Effector memory CD8-positive, alpha-beta T cell (primary cell): Measurements from ENCODE around the gene SPAG8.

Source experiments
- ATAC-seq: fragments of 150-1000 bp; cut with Tn5 transposase; replicated peaks from 2 replicates; pipeline ENCODE4 v1.10.0; 2021; ENCODE audit warnings: mild to moderate bottlenecking, moderate library complexity
- DNase-seq, 3 experiments: peaks; one replicate each; pipeline ENCODE4 v3.0.0; 2021
- H3K27ac Mint-ChIP-seq, 2 donors: one replicate each; pipeline ENCODE4 v1.8.0; 2022; ENCODE audit warnings: mild to moderate bottlenecking in 2 of 2, mixed read lengths in 2 of 2, moderate library complexity in 2 of 2
- H3K27me3 Mint-ChIP-seq, 2 donors: one replicate each; pipeline ENCODE4 v1.8.0; 2022; ENCODE audit warnings: mixed read lengths in 2 of 2
- H3K36me3 Mint-ChIP-seq: one replicate; pipeline ENCODE4 v1.8.0; 2022; ENCODE audit warnings: mild to moderate bottlenecking, moderate library complexity, mixed read lengths; ENCODE audit not compliant: insufficient read depth
- H3K4me1 Mint-ChIP-seq, 2 donors: one replicate each; pipeline ENCODE4 v1.8.0; 2022; ENCODE audit warnings: low read depth in 2 of 2, mixed read lengths in 2 of 2
- H3K4me3 Mint-ChIP-seq, 2 donors: one replicate each; pipeline ENCODE4 v1.8.0; 2022; ENCODE audit warnings: mild to moderate bottlenecking in 2 of 2, mixed read lengths in 2 of 2, moderate library complexity in 2 of 2
- H3K9me3 Mint-ChIP-seq, 2 donors: one replicate each; pipeline ENCODE4 v1.8.0; 2022; ENCODE audit warnings: mixed read lengths in 2 of 2

The SPAG8 gene

DNA sequence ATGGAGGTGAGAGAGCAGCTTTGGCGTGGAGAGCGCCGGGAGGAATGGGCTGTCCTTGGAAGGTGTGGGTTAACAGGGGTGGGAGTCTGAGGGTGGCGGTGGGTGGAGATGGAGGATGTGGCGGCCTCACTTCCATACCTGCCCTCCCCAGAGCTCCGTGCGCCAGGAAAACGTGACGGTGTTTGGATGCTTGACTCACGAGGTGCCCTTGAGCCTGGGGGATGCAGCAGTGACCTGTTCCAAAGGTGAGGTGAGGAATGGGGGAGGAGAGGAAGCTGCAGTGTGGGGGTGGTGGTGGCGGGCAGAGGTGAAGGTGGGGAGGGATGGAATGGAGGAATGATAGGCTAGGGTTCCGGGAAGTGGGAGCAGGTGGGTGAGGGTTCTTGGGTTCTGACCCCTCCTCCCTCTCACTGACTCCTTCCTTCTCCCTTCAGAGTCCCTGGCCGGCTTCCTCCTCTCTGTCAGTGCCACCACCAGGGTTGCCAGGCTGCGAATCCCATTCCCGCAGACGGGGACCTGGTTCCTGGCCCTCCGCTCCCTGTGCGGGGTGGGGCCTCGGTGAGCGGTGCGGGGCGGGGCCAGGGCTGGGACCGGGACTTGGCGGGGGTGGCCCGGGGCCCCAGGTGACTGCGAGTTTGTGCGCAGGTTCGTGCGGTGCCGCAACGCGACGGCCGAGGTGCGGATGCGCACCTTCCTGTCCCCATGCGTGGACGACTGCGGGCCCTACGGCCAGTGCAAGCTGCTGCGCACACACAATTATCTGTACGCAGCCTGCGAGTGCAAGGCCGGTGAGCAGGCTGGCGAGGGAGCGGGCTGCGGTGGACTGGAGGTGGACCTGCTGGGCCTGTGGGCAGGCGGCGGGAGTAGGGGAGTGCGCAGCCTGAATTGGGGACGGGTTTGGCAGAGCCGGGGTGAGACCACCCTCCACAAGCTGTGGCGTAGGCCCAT, 34.0 kb upstream of the SPAG8 start:
- H3K4me1 Mint-ChIP-seq: peaks cover 11 to 14% of the 10 kb centered on the region in 2 donors
- DNase-seq: no peak
- no peak for ATAC-seq
- no peaks in the 10 kb centered on the region for H3K9me3 Mint-ChIP-seq
- peaks cover 6% of the 10 kb centered on the region for H3K36me3 Mint-ChIP-seq
- peak overlapping the region in 1 of 2 donors; percentile 51 for H3K4me3 Mint-ChIP-seq
- H3K27me3 Mint-ChIP-seq: no peaks in the 10 kb centered on the region
- peak overlapping the region in 1 of 2 donors; percentile 76 for H3K27ac Mint-ChIP-seq

DNA sequence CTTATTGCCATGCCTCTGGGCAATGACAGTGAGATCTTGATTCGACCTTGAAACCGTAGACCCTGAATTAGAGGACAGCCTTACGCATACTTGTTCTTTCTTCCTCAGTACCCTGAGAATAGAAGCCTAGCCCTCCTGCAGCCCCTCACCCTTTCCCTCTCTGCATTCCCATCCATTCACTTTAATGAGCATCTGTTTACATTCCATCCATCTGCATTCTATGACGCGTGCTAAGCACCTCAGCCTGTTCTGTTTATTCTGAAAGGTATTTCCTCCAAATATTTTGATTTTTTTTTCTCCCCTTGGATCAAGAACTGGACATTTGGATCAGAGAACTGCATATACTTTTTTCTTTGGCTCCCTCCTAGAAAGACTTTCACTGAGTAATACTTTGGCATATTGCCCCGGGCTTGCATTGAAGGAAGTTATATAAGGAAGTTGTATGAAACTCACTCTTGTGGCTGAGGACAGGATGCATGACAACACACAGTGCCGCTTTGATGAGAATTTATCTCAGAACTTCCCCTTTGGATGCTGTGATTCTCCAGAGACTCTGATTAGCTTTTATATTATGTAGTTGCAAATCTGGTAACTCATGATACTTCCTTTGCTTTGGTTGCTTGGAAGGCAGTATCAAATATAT, 32.7 kb upstream of the SPAG8 start:
- peak overlapping the region; percentile 5 to 76 for H3K27ac Mint-ChIP-seq
- peaks cover 14% of the 10 kb centered on the region in 2 donors for H3K4me1 Mint-ChIP-seq
- peaks cover 0 to 7% of the 10 kb centered on the region in 2 donors for H3K27me3 Mint-ChIP-seq
- peaks cover 6% of the 10 kb centered on the region for H3K36me3 Mint-ChIP-seq
- H3K4me3 Mint-ChIP-seq: no peak overlapping the region
- peak in 1 of 3 experiments; percentile 35 for DNase-seq
- H3K9me3 Mint-ChIP-seq: no peaks in the 10 kb centered on the region
- ATAC-seq: peak; percentile 89

DNA sequence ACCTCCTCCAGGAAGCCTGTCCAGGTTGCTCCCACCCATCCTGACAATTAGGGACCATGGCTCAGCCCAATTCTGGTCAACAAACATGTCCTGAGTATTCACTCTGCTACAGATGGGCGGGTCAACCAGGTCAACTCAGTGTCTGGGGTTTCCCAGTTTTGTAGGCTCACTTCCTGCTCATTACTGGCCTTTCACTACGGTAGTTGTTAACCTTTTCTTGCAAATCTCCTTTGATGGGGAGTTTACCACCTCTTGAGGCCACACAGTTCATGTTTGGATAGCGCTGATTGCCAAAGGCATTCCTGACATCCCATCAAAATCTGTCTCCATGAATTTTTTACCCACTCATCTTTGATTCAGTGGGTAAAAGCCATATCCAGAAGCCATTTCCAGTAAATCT, 30.7 kb upstream of the SPAG8 start:
- H3K27me3 Mint-ChIP-seq: peaks cover 0 to 7% of the 10 kb centered on the region in 2 donors
- ATAC-seq (no peak), DNase-seq (no peak)
- peaks cover 4% of the 10 kb centered on the region for H3K36me3 Mint-ChIP-seq
- no peak overlapping the region for H3K4me3 Mint-ChIP-seq
- no peaks in the 10 kb centered on the region for H3K9me3 Mint-ChIP-seq
- peaks cover 14% of the 10 kb centered on the region in 2 donors for H3K4me1 Mint-ChIP-seq
- H3K27ac Mint-ChIP-seq: no peak overlapping the region

DNA sequence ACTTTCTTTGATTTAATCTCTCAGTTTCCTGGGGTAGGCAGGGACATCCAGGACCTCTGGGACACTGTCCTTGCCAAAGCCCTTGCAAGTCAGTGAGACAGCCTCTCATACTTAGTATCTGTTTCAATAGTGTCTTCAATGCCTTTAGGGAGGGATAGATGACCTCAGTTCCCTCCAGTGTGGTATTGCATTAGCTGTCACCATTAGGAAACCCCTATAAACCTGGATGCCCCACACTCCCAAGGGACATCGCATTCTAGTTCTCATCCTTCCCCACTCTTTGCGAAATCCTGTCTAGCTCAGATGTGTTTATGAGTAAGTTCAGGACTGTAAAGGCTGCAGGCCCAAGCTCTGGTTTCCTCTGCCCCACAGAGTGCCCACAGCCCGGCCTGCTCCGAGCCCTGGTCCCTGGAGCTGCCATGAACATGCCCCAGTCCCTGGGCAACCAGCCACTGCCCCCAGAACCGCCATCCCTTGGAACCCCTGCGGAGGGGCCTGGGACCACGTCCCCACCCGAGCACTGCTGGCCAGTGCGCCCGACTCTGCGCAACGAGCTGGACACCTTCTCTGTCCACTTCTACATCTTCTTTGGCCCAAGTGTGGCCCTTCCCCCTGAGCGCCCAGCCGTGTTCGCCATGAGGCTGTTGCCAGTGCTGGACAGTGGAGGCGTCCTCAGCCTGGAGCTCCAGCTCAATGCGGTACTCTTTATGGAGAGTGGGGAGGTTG, 30.1 kb upstream of the SPAG8 start:
- Mint-ChIP-seq H3K27ac (no peak overlapping the region), H3K36me3 (peaks cover 4% of the 10 kb centered on the region), H3K27me3 (peaks cover 0 to 7% of the 10 kb centered on the region in 2 donors), H3K9me3 (no peaks in the 10 kb centered on the region), H3K4me3 (no peak overlapping the region), H3K4me1 (peaks cover 14% of the 10 kb centered on the region in 2 donors)
- no peak for DNase-seq
- ATAC-seq: no peak

DNA sequence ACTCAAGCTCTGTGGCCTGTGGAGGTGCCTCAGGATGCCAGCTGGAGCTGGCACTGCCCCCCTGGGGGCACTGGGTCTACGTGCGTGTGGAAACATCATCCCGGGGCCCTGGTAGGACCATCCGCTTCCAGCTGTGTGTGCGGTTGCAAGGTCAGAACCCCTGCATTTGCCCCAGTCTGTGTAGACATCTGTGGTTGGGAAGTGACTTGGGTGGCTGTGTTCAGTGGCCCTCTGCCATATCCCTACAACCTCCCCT, 29.5 kb upstream of the SPAG8 start:
- H3K4me3 Mint-ChIP-seq: no peak overlapping the region
- no peaks in the 10 kb centered on the region for H3K9me3 Mint-ChIP-seq
- DNase-seq (no peak), ATAC-seq (no peak)
- peaks cover 14% of the 10 kb centered on the region in 2 donors for H3K4me1 Mint-ChIP-seq
- no peak overlapping the region for H3K27ac Mint-ChIP-seq
- H3K36me3 Mint-ChIP-seq: peaks cover 6% of the 10 kb centered on the region
- H3K27me3 Mint-ChIP-seq: peaks cover 0 to 7% of the 10 kb centered on the region in 2 donors

DNA sequence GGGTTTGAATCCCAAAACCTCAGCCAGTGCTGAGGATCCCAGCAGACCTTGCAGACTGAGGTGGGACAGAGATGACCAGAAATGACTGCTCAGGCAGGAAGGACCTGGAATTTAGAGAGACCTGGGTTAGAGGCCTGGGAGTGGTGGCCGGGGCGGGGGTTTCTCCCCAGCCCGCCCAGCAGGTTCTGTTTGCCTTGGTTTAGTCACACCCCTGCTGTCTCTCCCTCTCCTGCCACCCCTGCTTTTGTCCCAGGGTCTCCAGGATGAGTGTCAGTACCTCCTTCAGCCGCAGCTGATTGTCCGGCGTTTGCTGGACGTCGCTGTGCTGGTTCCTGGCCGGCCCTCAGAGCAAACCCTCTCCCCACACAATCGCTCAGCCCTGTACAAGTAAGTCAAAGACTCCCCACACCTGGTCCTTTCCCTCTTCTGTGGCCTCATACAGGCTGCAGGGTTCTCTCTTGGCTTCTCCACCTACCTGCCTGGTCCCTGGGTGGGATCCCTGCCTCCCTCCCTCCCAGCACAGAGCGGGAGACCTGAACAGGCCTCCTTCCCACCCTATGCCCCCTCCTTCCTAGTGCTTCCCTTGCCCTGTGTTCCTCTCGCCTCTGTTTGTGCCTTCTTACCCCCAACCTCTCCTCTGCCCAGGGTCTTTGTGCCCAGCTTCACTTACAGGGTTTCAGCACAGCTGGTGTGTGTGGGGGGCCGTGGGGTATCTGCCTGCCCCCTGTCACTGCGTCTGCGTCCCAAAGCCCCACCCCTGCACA, 29.0 kb upstream of the SPAG8 start:
- no peak overlapping the region for H3K4me3 Mint-ChIP-seq
- H3K27ac Mint-ChIP-seq: no peak overlapping the region
- no peaks in the 10 kb centered on the region for H3K9me3 Mint-ChIP-seq
- H3K36me3 Mint-ChIP-seq: peaks cover 6% of the 10 kb centered on the region
- H3K27me3 Mint-ChIP-seq: peaks cover 0 to 7% of the 10 kb centered on the region in 2 donors
- H3K4me1 Mint-ChIP-seq: peaks cover 14% of the 10 kb centered on the region in 2 donors
- ATAC-seq: no peak
- DNase-seq: no peak

DNA sequence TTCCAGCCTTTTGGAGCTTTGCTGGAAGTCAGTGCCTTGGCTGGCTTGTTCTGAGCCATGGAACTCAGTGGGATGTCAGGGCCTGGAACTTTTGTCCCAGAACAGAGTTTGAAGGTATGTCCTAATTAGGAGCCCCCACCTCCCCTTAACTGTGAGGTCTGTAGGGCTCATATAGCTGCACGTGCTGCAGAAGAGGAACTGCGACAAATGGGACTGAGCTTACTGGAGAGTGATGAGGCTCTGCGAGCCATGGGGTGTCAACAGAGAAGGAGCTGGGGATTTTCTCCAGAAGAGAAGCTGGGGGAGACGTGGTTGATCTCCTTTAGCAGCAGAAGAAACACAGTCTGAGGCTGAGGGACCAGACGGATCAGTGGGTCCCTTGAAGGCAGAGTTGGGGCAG, 27.9 kb upstream of the SPAG8 start:
- DNase-seq (no peak), ATAC-seq (no peak)
- Mint-ChIP-seq H3K27ac (peak overlapping the region in 1 of 2 donors; percentile 5), H3K36me3 (peaks cover 4% of the 10 kb centered on the region), H3K9me3 (no peaks in the 10 kb centered on the region), H3K4me1 (peaks cover 5 to 8% of the 10 kb centered on the region in 2 donors), H3K4me3 (no peak overlapping the region), H3K27me3 (peaks cover 0 to 7% of the 10 kb centered on the region in 2 donors)

DNA sequence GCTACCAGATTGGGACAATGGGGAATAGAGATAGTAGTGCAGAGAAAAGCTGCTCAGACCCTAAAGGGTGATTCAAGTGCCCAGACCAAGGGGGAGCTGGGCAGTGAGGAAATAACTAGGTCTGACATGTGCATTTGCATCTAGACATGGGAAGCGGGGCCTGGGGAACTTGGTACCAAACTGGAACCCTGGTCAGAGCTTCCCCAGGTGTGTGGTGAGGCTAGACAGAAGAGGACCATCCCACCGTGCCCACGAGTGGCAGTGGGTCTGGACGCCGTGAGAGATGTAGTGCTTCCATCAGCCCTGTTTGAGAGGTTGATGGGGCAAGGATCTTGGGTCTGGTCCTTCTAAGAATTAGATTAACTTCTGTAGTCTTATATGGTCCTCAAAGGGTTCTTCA, 24.5 kb upstream of the SPAG8 start:
- Mint-ChIP-seq H3K27ac (no peak overlapping the region), H3K9me3 (no peaks in the 10 kb centered on the region), H3K4me1 (peaks cover 0 to 6% of the 10 kb centered on the region in 2 donors), H3K36me3 (peaks cover 2% of the 10 kb centered on the region), H3K4me3 (no peak overlapping the region), H3K27me3 (peaks cover 0 to 7% of the 10 kb centered on the region in 2 donors)
- DNase-seq (no peak), ATAC-seq (no peak)

DNA sequence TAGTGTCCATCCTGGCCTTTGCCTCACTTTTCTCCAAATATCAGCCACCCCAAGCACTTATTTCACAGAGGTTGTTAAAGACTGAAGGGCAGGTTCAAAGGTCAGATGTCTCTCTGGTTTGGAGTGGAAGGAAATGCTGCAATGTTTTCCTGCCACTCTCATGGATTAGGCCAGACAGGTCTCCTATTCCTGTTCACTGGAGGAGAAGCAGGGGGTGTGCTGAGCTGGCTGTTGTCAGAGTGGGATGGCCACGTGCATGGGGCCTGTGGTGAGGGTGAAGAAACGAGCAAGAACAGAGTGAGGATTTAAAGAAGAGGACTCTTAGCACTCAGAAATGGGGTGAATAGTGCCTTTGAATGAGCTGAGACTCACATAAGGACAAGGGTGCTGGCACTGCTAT, 23.7 kb upstream of the SPAG8 start:
- DNase-seq: no peak
- Mint-ChIP-seq H3K9me3 (no peaks in the 10 kb centered on the region), H3K4me3 (no peak overlapping the region), H3K4me1 (peaks cover 4 to 12% of the 10 kb centered on the region in 2 donors), H3K36me3 (peaks cover 2% of the 10 kb centered on the region), H3K27me3 (peaks cover 0 to 7% of the 10 kb centered on the region in 2 donors), H3K27ac (no peak overlapping the region)
- no peak for ATAC-seq

DNA sequence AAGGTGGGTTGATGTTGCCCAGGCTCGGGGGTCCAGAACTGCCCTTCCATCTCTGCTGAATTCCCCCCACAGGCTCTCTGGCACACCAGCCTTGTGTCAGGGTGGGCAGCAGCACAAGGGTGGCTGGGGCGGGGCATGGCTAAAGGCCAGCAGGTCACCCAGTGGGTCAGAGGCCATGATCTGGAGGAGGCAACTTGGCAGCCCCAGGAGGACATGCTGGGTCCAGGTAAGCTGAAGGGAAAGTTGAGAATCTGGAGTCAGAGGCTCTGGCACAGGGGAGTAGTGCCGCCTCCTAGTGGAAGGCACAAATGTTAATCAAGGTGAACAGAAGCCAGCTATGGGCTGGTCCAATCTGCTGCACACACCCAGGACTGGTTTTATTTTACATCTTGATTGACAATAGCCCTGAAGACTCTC, 23.2 kb upstream of the SPAG8 start:
- Mint-ChIP-seq H3K27ac (no peak overlapping the region), H3K4me3 (no peak overlapping the region), H3K27me3 (peaks cover 0 to 4% of the 10 kb centered on the region in 2 donors), H3K36me3 (peaks cover 2% of the 10 kb centered on the region), H3K9me3 (no peaks in the 10 kb centered on the region), H3K4me1 (peaks cover 9 to 17% of the 10 kb centered on the region in 2 donors)
- no peak for DNase-seq
- ATAC-seq: peak; percentile 45

DNA sequence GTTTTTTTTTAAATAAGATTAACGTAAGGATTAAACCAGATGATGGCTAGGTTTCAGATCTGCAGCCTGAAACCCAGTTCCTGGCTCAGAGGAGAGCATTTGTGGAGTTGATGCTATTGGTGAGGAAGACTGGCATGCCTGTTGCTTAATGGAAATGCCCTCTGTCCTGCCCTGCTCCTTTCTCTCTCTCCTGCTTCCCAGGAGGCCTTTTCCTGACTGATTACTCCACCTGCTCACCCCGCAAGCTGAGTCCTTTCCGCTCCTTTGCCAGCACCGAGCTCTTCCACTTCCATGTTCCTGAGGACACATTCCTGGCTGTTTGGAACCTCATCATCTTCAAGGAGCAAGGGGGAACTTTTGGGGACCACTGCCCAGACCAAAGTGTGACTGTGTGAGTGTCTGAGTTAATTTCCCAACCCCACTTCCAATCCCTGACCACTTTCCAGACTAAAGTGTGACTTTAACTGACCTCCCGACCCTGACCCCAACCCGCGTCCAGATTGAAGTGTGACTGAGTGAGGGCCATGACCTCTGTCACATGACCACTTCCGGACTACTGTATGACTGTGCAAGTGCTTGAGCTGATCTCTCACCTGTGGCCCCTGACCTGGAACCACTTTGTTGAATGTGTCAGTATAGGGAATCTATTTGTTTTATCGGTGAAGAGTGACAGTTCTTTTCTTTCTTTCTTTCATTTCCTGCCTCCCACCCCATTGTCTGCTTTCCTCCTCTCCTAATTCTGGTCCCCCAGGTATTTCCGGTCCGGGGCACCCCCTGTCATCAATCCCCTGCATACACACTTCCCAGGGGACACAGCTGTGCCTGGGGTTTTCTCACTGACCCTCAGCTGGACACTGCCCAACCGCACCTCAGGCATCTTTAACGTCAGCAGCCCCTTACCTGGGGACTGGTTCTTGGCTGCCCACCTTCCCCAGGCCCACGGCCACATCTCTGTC, 22.5 kb upstream of the SPAG8 start:
- H3K9me3 Mint-ChIP-seq: no peaks in the 10 kb centered on the region
- H3K27ac Mint-ChIP-seq: peak overlapping the region in 1 of 2 donors; percentile 72
- no peak overlapping the region for H3K4me3 Mint-ChIP-seq
- H3K36me3 Mint-ChIP-seq: peaks cover 6% of the 10 kb centered on the region
- DNase-seq (no peak), ATAC-seq (no peak)
- peaks cover 16 to 20% of the 10 kb centered on the region in 2 donors for H3K4me1 Mint-ChIP-seq
- no peaks in the 10 kb centered on the region for H3K27me3 Mint-ChIP-seq

DNA sequence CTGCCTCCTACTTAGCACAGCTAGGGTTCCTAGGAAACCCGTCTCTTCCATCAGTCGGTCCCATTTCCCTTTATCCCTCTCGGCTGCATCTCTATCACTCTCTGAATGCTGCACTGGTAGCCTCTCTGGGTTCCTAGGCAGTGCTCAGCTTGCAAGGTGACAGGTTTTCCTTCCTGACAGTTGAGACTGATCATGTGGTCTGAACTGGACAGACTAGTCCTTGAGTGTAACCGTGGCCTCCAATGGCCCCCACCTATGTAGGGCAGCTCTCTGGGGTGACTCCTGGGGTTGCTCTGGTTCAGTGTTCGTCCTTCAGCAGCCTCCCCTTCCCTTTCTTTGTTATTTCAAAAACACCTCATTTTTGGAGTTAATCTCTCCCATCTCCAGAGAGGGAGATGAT, 20.8 kb upstream of the SPAG8 start:
- Mint-ChIP-seq H3K36me3 (peaks cover 15% of the 10 kb centered on the region), H3K9me3 (no peaks in the 10 kb centered on the region), H3K27ac (no peak overlapping the region), H3K4me3 (no peak overlapping the region), H3K4me1 (peaks cover 27 to 29% of the 10 kb centered on the region in 2 donors), H3K27me3 (no peaks in the 10 kb centered on the region)
- ATAC-seq: no peak
- no peak for DNase-seq
